ENCODE measurements around the gene PTCSC3.

Gene PTCSC3

GRCh38 chr14:36212987-36213386 is 36.5 kb upstream of the PTCSC3 start:
- TF ChIP-seq L3MBTL2 (conservative IDR thresholded peaks at IDR 0.05), result no peak
- TF ChIP-seq PKNOX1 (IDR thresholded peaks at IDR 0.05), result no peak
- no peak for TF ChIP-seq CTBP1 (IDR thresholded peaks at IDR 0.05; ENCODE audit: borderline replicate concordance)
- TF ChIP-seq TARDBP (IDR thresholded peaks at IDR 0.05), result no peak
- no peak for TF ChIP-seq FOXM1 (IDR thresholded peaks at IDR 0.05; ENCODE audit: borderline replicate concordance)
- TF ChIP-seq ELF4 (IDR thresholded peaks at IDR 0.05), result no peak
- TF ChIP-seq BHLHE40 (IDR thresholded peaks at IDR 0.05; ENCODE audit: borderline replicate concordance), result no peak
- no peak for TF ChIP-seq HDGF (IDR thresholded peaks at IDR 0.05; ENCODE audit: borderline replicate concordance)
- TF ChIP-seq SUZ12 (IDR thresholded peaks at IDR 0.05), result no peak
- no peak for TF ChIP-seq ZNF384 (IDR thresholded peaks at IDR 0.05)
- no peak for TF ChIP-seq FOXA1 (IDR thresholded peaks at IDR 0.05)
- ChIA-PET POLR2A (interaction anchor here (1.6 kb wide), 1 partner anchor 107 kb away, joined by 5 read pairs; the partner anchor contains the start of gene MBIP), CTCF (no interaction called here)
- no peak for DNase-seq (ENCODE audit: extremely low spot score)

- ChIA-PET CTCF (no interaction called here), POLR2A (no interaction called here)
- TF ChIP-seq L3MBTL2 (conservative IDR thresholded peaks at IDR 0.05), result no peak
- DNase-seq (ENCODE audit: extremely low spot score), result no peak
Observed at GRCh38 chr14:36212577-36212976, 36.1 kb upstream of the PTCSC3 start.

- no peak for DNase-seq (ENCODE audit: extremely low spot score)
- POLR2A ChIA-PET, result no interaction called here
- no peak for TF ChIP-seq ZNF384 (IDR thresholded peaks at IDR 0.05)
- no peak for TF ChIP-seq PKNOX1 (IDR thresholded peaks at IDR 0.05)
- TF ChIP-seq ELF4 (IDR thresholded peaks at IDR 0.05), result no peak
- TF ChIP-seq FOXK2 (IDR thresholded peaks at IDR 0.05), result no peak
- no peak for TF ChIP-seq FOXM1 (IDR thresholded peaks at IDR 0.05; ENCODE audit: borderline replicate concordance)
- no peak for TF ChIP-seq LEF1 (IDR thresholded peaks at IDR 0.05; ENCODE audit: borderline replicate concordance)
- no peak for TF ChIP-seq SUZ12 (IDR thresholded peaks at IDR 0.05)
- CTCF ChIA-PET, result no interaction called here
Observed at GRCh38 chr14:36208690-36209278, 32.3 kb upstream of the PTCSC3 start.

GRCh38 chr14:36207500-36207899 is 31.0 kb upstream of the PTCSC3 start:
- peak; percentile 21 for DNase-seq (ENCODE audit: extremely low spot score)
- ChIA-PET POLR2A (no interaction called here), CTCF (interaction anchor here (1.0 kb wide), 1 partner anchor 397 kb away, joined by 3 read pairs; no protein-coding TSS in a partner anchor)
- TF ChIP-seq ARNT (IDR thresholded peaks at IDR 0.05) (no peak), L3MBTL2 (conservative IDR thresholded peaks at IDR 0.05) (no peak), SP1 (IDR thresholded peaks at IDR 0.05) (no peak), SUZ12 (IDR thresholded peaks at IDR 0.05) (no peak), FOXK2 (IDR thresholded peaks at IDR 0.05) (no peak), CTBP1 (IDR thresholded peaks at IDR 0.05; ENCODE audit: borderline replicate concordance) (no peak), HDGF (IDR thresholded peaks at IDR 0.05; ENCODE audit: borderline replicate concordance) (no peak), LEF1 (IDR thresholded peaks at IDR 0.05; ENCODE audit: borderline replicate concordance) (no peak), FOXA1 (IDR thresholded peaks at IDR 0.05) (no peak), ELF4 (IDR thresholded peaks at IDR 0.05) (no peak), ZNF384 (IDR thresholded peaks at IDR 0.05) (no peak), PKNOX1 (IDR thresholded peaks at IDR 0.05) (no peak), TARDBP (IDR thresholded peaks at IDR 0.05) (no peak), BHLHE40 (IDR thresholded peaks at IDR 0.05; ENCODE audit: borderline replicate concordance) (no peak), NFRKB (IDR thresholded peaks at IDR 0.05) (no peak), FOXM1 (IDR thresholded peaks at IDR 0.05; ENCODE audit: borderline replicate concordance) (no peak)

GRCh38 chr14:36204461-36205073 is 28.0 kb upstream of the PTCSC3 start:
- TF ChIP-seq ARNT (IDR thresholded peaks at IDR 0.05), result no peak
- no peak for TF ChIP-seq FOXM1 (IDR thresholded peaks at IDR 0.05; ENCODE audit: borderline replicate concordance)
- TF ChIP-seq ZNF384 (IDR thresholded peaks at IDR 0.05), result no peak
- TF ChIP-seq SUZ12 (IDR thresholded peaks at IDR 0.05), result no peak
- DNase-seq (ENCODE audit: extremely low spot score), result no peak
- CTCF ChIA-PET, result interaction anchor here (0.6 kb wide), 1 partner anchor 400 kb away, joined by 3 read pairs; no protein-coding TSS in a partner anchor
- POLR2A ChIA-PET, result no interaction called here

- TF ChIP-seq ZNF384 (IDR thresholded peaks at IDR 0.05) (no peak), TARDBP (IDR thresholded peaks at IDR 0.05) (no peak), PKNOX1 (IDR thresholded peaks at IDR 0.05) (no peak), FOXM1 (IDR thresholded peaks at IDR 0.05; ENCODE audit: borderline replicate concordance) (no peak)
- POLR2A ChIA-PET, result no interaction called here
- CTCF ChIA-PET, result no interaction called here
- DNase-seq (ENCODE audit: extremely low spot score), result no peak
Observed at GRCh38 chr14:36198378-36198777, 21.9 kb upstream of the PTCSC3 start.

Measured in HEK293T (cell line).